ENCODE data around the gene TPX2. TPM values are rescaled to one million over a fixed set of nuclear protein-coding genes. Genes with fewer than 3 reads are reported as not detected.

TPX2 gene
- total RNA-seq, 1 experiment from 2014 or later: 319 TPM

DNA sequence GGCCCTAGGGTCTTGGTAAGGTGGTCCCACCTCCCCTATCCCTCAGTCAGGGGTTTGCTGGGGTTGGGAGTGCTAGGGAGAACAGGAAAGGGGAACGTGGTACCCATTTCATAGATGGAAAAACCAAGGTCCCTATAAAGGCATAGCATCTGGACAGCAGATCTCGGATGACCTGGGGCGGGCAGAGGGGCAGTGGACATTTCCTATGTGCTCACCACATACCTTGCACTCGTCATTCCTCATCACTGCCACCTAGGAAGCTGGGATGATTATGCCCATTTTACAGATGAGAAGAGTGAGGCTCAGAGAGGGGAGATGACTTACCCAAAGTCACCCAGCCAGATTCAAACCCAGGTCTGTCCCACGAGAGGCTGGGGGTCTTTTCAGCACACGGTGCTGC, 92.1 kb downstream of the TPX2 start:
- no peak for DNase-seq (ENCODE audit: low read depth)

DNA sequence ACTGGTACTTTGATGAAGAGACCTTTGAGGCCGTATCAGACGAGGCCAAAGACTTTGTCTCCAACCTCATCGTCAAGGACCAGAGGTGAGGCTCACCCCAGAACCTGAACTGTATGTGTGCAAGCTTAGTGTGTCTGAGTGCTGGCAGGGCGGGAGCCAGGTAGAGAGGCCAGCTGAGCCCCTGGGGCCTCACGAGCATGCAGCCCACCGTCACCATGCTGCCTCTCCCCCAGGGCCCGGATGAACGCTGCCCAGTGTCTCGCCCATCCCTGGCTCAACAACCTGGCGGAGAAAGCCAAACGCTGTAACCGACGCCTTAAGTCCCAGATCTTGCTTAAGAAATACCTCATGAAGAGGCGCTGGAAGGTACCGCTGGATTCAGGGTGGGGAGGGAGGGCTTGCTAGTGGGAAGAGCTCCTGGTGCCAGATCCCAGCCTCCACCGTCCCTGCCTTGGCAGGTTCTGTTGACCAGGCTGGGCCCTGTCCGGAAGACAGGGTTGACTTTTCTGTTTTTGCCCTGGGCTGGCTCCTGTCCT, 92.7 kb downstream of the TPX2 start:
- DNase-seq (ENCODE audit: low read depth): peak; percentile 29

DNA sequence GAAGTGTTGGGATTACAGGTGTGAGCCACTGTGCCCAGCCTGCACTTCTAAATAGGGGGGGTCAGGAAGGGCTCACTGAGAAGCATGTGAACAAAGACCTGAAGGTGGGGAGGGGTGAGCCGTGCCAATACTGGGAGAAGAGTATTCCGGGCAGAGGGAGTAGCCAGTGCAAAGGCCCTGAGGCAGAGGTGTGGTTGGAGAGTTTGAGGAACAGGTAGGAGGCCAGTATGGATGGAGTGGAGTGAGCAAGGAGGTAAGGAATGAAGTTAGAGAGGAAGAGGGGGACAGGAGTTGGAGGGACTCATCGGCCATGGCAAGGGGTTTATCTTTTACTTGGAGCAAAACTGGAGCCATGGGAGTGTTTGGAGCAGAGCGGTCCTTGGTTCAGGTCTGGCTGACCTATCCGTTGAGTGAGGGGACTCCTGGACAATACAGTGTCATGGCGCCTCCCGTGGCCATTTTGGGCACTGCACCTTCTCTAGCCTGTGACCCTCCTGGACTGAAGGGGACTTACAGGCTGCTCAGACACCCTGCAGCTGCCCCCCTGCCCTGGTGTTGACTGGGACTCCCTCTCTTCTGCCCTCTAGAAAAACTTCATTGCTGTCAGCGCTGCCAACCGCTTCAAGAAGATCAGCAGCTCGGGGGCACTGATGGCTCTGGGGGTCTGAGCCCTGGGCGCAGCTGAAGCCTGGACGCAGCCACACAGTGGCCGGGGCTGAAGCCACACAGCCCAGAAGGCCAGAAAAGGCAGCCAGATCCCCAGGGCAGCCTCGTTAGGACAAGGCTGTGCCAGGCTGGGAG, 94.2 kb downstream of the TPX2 start:
- DNase-seq (ENCODE audit: low read depth): peak; percentile 47

DNA sequence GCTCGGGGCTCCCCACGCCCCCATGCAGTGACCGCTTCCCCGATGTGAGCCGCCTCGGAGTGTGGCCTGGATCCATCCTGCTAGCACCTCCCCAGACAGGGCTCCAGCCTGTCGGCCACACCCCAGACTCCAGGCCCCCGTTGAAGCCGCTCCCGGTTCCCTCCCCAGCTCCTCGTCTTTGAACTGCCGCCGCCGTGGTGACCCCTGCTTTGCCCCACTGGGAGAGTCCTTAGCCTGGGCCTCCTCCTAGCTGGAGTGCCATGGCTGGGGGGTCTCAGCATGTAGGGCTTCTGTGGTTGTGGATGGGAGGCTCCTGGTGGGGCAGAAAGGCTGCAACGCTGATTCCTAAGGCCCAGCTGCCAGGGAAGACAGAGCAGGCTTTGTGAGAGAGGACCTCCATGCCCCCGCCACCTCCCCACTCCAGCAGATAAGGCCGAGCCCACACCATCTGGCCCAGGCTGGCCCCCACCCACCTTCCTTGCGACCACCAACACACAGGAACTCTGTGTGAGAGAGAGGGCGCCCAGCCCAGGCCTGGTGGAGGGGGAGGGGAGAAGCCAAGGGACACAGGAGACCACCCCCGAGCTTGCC, 94.9 kb downstream of the TPX2 start:
- no peak for DNase-seq (ENCODE audit: low read depth)

DNA sequence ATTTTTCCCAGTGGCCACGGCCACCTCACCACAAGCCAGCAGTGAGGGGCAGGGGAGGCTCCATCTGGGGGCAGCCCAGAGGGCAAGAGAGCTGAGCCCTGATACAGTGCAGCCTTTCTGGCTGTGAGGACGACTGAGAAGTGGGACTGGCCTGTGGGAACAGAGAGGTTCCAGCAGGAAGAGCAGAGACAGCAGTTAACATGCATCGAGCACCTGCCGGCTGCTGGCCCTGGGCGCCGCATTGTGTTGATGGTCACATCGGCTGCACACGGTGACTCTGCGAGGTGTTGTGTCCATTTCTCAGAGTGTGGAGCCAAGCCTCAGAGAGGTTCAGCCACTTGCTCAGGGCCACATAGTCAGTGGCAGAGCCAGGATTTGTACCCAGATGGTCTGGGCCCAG, 96.5 kb downstream of the TPX2 start:
- DNase-seq (ENCODE audit: low read depth): peak; percentile 24

DNA sequence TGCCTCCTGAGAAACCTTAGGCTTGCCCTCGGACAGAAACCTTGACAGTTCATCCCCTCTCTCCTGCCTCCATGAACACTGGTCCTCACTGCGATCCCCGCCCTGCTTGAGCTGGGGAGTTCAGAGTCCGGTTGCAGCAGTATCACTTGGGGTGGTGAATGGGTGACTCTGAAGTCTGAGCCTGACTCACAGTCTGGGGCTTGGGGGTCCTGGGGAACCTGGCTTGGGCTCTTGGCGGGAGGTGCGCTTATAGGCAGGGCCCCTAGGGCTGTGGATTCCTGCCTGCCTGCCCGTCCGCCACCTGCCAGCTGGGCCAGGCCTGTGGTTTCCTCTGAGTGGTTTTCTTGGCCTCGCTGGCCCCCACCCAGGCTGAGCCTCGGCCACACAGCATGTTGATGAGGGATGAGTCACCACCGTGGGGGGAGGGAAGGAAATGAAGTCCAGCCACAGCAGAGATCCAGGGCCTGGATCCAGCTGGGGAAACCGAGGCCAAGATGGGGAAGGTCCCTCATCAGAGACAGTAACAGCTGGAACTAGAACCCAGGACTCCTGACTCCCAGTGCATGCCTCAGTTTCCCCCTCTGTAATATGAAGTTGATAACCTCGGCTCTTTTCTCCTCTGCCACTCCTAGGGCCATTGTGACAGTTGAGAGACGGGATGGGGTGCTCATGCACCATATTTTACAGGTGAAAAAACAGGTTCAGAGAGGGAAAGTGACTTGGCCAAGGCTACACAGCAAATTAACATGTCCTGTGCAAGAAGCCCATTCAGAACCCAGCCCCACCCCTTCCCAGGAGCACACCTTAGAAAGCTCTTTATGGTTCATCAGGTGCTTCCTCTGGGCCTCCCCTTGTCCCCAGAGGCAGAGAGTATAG, 97.1 kb downstream of the TPX2 start:
- peak; percentile 99 for DNase-seq (ENCODE audit: low read depth)

DNA sequence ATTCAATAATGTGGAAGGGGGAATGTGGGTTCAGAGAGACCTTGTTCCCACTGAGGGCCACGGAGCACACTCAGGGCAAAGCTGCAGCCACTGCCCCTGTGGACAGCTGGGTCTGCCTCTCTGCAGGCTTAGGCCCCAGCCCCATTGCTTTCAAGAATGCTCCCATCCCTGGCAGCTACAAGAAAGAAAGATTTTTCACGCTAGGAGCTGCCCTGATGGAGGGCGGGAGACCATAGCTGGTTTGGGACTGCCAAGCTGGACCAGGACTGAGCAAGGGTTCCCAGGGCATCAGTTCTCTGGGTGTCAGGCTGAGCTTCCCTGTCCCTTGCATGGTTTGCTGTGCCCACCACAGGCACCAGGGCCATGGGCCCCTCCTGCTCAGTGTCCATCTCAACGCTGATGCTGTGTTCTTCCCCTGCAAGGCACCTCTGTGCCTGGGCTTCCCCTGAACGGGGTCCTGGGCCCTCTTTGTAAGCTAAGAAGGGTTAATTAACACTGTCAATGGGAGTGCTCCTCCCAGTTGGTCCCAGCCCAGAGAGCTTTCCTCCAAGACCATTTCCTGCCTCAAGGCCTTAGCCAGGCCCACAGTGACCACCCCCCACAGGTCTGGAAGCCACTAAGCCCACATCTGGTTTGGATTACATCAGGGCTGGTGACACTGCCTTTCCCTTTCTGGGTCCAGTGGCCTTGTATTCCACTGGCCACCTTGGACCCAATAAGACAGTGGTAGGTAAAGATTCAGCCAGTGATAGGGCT, 97.9 kb downstream of the TPX2 start:
- DNase-seq (ENCODE audit: low read depth): peak; percentile 90

DNA sequence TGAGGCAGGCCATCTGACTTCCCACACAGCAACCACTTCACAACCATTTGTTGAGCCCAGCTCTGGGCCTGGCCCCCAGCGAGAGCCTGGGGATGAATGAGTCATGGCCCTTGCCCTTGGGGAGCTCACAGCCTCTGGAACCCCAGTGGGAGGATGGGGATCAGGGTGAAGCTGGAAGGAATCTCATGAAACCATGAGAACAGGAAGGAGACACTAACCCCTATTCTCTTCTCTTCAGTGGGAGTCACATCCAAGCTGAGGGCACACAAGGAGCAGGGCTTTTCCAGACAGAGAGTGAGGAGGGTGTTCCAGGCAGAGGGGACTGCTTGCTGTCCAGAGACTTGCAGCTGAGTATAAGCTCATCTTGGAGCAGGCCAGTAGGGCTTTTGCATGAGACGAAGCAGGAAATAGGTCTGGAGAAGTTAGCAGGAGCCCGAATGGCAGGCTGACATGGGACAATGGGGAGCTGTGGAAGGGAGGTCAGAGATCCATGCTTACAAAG, 98.9 kb downstream of the TPX2 start:
- peak; percentile 96 for DNase-seq (ENCODE audit: low read depth)

DNA sequence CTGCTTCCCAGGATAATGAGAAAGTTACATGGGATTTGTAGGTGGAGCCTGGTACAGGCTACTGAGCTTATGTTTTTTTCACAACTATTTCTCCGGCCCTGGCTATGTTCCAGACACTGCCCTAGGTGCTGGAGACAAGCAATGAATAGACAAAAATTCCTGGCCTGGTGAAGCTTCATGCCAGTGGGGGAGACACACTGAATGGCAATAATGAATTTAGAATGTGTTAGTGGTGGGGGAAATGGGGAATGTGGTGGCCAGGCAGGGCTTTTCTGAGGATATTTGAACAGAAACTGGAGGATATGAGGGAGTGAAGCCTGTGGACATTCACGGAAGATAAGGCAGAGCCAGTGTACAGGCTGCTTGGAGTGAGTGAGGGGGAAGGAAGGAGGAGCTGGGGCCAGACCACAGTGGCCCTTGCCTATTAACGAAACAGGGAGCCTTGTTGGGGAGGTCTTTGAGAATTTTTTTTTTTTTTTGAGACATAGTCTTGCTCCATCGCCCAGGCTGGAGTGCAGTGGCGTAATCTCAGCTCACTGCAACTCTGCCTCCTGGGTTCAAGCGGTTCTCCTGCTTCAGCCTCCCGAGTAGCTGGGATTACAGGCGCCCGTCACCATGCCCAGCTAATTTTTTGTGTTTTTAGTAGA, 99.7 kb downstream of the TPX2 start:
- DNase-seq (ENCODE audit: low read depth): peak; percentile 73

DNA sequence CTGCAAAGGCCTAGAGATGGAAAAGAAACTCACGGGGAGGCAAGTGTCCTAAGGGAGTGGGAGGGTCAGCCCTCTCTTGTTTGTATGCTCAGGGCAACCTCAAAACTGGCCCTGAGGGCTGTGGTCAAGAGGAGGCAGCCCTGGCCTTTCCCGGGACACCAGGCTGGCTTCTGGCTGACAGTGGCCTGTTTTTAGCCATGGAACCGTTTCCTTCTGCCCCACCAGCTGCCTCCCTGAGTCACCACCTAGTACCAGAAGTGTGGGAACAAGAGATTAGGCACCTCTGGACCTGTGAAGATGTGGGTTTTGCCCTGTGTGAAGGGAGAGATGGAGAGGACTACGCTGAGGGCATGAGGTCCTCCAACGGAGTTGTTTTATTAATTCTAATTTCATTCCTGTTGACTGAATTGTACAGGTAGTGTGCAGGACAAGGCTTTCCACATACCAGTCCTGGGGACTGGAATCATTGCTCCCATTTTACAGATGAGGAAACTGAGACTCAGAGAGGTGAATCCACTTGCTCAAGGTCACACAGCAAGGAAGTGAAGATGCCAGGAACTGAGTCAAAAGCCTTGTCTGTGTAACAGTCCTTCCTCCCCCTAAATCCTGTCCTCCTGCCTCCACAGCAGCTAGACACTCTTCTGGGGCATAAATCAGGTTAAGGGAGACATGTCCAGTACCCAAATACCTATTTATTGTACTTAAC, 100.8 kb downstream of the TPX2 start:
- peak; percentile 95 for DNase-seq (ENCODE audit: low read depth)

DNA sequence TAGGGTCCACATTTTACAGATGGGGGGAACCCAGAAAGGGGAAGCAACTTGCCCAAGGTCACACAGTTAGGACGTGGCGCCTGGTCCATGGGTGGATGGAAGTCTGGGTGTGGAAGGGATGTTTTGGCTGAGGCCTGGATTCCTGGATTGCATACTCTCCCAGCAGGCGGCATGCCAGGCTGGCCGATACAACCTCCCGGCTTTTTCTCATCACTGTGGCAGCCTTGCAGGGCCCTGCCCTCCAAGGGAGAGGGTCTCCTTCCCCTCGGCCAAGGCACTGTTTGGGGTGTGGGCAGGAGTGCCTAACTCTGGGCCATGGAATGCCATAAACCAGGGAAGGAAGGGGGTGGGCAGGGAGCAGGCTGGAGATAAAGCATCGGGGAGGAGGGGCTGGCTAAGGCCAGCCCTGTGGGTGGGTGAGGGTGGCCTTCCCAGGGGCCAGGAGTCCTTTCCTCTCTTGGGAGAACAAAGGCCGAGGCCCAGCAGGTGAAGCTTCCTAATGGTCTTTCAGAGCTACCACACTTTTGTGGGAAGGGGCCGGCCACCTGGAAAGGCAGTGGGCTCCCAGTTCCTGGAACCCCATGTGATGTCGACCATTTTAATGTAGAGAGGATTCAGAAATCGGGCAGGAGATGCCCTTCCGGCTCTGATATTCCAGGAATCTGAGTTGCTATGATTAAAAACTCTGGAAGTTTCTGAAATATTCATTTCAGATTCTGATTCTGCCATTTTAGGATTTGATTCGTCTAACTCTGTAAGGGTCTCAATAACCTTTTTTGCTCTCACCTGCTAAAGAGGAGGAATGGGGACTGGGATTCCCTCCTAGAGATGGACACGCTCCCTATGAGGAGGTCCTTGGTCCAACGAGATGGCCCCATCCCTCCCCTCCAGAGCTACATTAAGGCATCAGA, 102.1 kb downstream of the TPX2 start:
- peak; percentile 33 for DNase-seq (ENCODE audit: low read depth)

DNA sequence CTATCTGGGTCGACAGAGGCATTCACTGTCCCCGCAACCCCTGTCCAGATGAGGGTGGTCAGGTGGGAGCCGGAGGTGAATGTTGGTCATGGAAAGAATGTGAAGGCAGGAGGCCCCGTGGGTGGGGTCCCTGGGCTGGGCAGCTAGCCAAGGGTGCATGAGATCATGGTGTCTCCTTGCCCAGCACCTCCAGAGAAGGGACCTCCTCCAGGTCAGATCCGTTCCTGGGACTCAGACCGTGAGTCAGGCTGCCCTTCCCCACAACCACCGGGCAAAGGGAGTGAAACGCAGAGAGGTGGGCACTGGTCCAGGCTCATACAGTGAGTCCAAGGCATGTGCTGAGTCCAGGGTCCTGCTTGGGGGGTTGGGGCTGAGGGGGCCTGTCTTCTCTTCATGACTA, 102.8 kb downstream of the TPX2 start:
- DNase-seq (ENCODE audit: low read depth): peak; percentile 97

DNA sequence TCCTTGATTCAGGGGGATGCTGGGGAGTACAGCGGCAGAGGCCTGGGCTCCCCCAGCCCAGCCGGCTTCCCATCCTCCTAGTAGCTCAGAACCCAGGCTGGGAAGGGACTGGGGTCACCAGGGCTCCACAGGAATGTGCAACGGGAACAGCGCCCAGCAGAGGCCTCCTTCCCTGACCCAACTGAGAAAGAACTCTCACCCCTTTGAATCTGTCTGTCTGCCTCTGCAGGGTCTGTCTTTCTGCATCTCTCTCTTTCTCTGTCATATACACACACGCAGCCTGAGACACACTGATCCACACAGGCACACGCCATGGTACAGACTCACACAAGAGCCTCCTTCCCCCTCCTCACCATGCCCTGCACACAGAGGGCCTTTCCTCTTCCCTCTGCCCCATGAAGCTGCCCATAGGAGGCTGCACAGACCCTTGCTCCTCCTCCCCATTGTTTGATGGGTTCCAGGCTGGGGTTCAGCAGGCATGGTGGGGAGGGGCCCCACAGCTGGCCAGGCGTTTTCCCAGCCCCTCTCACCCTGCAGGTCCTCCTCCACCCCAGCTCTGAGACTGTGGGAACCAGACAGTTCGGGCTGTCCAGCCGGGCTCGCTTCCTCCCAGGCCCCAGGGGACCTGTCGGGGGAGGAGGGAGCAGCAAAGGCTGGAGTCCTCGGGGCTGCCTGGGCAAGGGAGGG, 103.5 kb downstream of the TPX2 start:
- peak; percentile 84 for DNase-seq (ENCODE audit: low read depth)

DNA sequence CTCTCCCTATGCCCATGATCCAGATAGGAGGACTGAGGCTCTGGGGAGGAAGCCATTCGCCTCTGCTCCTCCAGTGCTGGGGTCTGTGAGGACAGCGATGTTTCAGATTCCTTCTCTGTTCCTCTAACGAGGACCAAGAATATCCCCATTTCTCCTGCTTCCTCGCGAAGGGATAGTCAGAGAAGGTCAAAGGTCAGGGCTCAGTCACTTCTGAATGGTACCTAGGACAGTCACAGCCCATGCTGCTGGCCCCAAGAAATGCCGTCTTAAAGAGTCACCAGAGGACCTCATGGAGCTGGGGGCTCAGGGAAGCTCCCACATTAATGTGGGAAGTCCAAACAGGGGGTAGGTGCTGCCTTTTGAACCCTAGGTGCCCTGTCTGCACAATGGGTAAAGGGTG, 104.2 kb downstream of the TPX2 start:
- no peak for DNase-seq (ENCODE audit: low read depth)

DNA sequence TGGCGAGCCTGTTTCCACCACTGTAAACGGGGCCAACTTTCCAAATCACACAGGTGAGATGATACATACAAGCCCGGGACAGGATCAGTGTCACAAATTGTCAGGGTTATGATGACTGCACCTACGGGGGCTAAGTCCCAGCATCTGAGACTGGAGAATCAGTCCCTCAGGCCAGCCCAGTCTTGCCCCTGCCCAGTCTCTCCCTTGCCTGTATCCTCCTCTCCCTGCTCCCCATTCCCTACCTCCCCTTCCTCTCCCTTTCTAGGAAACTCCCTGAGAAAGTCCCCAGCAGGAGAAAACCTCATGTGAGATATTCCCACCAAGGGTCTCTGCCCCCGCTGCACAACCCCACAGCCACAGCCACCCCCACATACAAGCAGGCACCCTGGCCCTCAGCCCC, 104.8 kb downstream of the TPX2 start:
- DNase-seq (ENCODE audit: low read depth): no peak

DNA sequence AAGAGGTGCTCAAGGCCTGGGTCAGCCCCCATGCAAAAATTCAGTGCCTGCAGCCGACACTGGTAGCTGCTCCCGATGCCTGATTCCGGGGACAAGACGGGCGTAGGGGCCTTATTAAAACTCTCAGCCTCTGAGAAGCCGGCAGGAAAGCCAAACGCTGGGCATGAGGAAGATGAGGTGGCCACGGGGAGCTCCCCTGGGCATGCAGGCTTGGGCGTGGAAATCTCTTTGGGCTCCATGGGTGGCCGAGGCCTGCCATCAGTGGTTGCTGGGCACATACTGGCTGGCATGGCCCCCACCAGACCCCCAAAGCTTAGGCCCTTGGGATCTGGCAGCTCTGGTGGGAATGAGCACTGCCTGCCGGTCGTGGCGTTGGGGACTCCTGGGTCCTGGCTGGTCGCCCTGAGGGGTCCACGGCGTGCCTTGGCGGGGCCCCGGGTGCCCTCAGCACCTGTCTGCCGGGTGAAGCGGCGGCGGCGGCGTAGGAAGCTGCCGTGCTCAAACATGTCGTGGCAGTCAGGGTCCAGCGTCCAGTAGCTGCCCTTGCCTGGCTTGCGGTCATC, 105.7 kb downstream of the TPX2 start:
- DNase-seq (ENCODE audit: low read depth): no peak

DNA sequence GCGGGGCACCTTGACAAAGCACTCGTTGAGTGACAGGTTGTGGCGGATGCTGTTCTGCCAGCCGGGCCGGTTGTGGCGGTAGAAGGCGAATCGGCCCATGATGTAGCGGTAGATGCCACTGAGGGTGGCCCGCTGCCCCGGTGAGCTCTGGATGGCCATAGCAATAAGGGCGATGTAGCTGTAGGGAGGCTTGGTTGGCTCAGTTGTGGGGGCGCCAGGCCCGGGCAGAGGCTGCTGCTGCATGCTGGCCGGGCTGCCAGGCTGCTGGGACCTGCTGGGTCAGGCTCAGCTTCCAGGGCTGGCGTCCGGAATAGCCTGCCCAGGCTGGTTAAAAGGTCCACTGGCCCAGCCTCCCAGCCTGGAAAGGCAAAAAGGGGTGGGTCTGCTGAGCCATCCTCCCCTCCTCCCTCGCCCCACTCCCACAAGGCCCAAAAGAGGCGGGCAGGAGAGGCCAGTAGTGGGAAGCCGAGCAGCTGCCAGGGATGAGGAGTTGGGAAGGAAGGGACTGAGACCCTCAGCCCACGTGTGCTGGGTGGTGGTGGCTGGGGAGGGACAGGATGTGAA, 106.3 kb downstream of the TPX2 start, which contains the start of gene FOXS1:
Gene FOXS1, minus strand, starts transcription at position 305 of the 564 bp plus-strand sequence. Its CDS starts 62 bp downstream, at position 243.
- DNase-seq (ENCODE audit: low read depth): no peak

DNA sequence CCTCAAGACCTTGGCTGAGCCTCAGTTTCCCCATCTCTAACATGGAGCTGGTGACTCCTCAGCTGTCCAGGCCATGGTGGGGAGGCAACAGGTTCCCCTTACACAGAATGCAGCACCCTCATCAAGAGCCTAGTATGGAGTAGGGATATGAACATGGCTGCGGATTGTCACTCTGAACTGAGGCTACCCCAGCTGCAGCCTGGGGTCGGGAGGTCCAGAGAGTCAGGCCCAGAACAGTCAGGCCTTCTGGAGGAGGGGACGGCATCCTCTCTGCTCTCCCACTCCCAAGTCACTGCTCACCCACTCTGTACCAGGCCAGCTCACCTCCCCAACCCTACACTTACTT, 107.7 kb downstream of the TPX2 start:
- DNase-seq (ENCODE audit: low read depth): no peak
